SK-N-SH (cell line): ENCODE measurements around the gene ARID3A.

Experiments used
- CTCF ChIP-seq: fragments of 200-600 bp; sonication (generic); IDR thresholded peaks from 2 replicates; pipeline ENCODE4 v1.6.1; 2017; ENCODE audit warnings: antibody characterized with exemption, mild to moderate bottlenecking, moderate library complexity
- ELF1 ChIP-seq: IDR thresholded peaks from 2 replicates; pipeline ENCODE4 v1.4.0; 2012
- EP300 ChIP-seq, 2 experiments: IDR thresholded peaks; 2 replicates each; pipeline versions ENCODE4 v1.4.0 to v1.6.1; 2012; ENCODE audit warnings: borderline replicate concordance in 1 of 2, low read depth in 1 of 2, low read length in 1 of 2
- POLR2AphosphoS5 ChIP-seq: IDR thresholded peaks from 2 replicates; pipeline ENCODE4 v1.6.1; 2012; ENCODE audit warnings: low read depth, low read length
- TAF1 ChIP-seq: IDR thresholded peaks from 2 replicates; pipeline ENCODE4 v1.6.1; 2012; ENCODE audit warnings: low read depth, mild to moderate bottlenecking, low read length, moderate library complexity, borderline replicate concordance
- YY1 ChIP-seq: IDR thresholded peaks from 2 replicates; pipeline ENCODE4 v1.4.0; 2012; ENCODE audit warnings: low read depth, mild to moderate bottlenecking

GRCh38 chr19:920051-920864, 5.6 kb upstream of the ARID3A start:
- no peak for TF ChIP-seq YY1
- no peak for TF ChIP-seq POLR2AphosphoS5
- no peak for TF ChIP-seq TAF1
- no peak for TF ChIP-seq CTCF
- TF ChIP-seq EP300 (IDR thresholded peaks at IDR 0.05; ENCODE audit: borderline replicate concordance in 1 of 2, low read depth in 1 of 2, low read length in 1 of 2): no peak
- TF ChIP-seq ELF1: no peak
